ENCODE results near the gene CDC42EP3.

CDC42EP3 gene

DNA sequence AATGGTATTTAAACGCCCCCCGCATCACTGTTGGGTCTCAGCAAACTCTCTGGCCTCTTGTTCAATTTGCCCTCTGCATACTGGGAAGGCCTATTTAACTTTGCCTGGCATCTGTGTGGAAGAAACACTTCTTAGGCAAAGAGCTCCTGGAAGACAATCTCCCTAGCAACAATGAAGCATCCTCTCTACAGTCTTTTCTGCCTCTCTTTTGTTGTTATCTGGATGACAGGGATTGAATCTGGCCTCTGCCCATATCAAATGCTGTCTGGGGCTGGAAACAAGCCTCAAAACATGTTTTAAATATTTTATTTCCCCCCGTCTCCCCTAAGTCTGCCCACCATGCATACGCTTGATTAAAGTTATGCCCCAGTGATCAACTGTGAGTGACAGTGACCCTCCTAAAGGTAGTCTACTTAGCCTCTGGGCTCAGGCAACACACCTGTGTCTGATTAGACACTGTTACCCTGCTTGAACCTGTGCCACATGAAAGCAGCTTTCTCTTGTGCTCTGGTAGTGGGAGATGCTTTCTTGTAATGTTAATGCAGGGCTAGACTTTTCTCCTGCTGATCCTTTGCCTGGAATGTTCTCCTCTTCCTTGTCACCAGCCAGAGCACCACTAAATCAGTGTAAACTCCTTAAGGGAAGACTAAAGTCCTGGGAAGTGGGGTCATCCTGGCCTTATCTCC lies 34.9 kb downstream of the CDC42EP3 start:
- DNase-seq (ENCODE audit: low read depth) = no peak

GRCh38 chr2:37635504-37636380 lies 35.7 kb downstream of the CDC42EP3 start:
- DNase-seq (ENCODE audit: low read depth) = peak; percentile 39

GRCh38 chr2:37634914-37635503 lies 36.4 kb downstream of the CDC42EP3 start:
- DNase-seq (ENCODE audit: low read depth) = no peak

DNA sequence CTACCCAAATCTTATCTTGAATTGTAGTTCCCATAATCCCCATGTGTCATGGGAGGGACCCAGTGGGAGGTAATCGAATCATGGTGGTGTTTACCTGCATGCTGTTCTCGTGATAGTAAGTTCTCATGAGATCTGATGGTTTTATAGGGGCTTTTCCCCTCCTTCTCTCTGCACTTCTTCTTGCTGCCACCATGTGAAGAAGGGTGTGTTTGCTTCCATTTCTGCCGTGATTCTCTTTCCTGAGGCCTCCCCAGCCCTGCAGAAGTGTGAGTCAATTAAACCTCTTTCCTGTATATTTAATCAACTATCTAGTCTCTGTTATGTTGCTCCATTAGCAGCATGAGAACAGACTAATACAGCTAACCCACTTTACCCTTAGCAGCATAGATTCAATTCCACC lies 37.6 kb downstream of the CDC42EP3 start:
- DNase-seq (ENCODE audit: low read depth) = no peak

DNA sequence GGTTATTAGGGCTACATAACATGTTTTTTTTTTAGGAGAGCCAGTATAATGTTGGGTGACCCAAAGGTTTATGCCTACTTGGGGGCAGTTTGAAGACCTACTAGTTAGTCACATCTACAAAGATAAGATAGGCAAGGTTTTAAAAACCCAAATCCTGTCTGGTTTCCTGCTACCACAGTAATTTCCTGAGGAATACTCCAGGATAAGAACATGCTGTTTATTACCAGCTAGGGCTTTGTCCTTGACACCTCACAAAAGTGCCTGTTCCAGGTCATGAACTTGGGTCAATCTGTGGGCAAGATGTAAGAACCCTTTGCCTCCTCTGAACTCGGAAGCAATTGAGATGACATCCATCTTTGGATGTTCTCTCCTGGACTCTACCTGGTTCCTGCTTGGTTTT lies 38.2 kb downstream of the CDC42EP3 start:
- no peak for DNase-seq (ENCODE audit: low read depth)

DNA sequence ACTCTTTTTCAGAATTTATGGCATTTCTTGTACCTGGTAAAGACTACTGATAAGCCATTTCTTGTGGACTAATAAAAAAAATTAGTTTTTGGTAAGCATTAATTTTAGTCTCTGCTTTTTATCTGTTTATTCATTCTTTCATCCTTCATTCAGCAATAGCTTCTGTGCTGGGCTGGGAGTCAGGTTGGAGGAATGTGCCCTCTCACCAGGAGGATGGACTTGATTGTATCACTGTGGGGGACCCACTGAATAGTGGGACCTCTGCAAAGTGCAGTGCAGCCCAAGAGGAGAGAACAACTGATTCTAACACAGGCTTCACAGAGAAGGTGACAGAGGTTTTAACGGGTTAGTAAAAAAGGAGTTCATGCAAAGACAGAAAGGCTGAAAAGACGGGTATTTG lies 39.1 kb downstream of the CDC42EP3 start:
- DNase-seq (ENCODE audit: low read depth) = no peak

GRCh38 chr2:37631698-37632097 lies 39.7 kb downstream of the CDC42EP3 start:
- no peak for DNase-seq (ENCODE audit: low read depth)

- DNase-seq (ENCODE audit: low read depth) = no peak
These were observed 40.1 kb downstream of the CDC42EP3 start for GRCh38 chr2:37631292-37631691.

DNA sequence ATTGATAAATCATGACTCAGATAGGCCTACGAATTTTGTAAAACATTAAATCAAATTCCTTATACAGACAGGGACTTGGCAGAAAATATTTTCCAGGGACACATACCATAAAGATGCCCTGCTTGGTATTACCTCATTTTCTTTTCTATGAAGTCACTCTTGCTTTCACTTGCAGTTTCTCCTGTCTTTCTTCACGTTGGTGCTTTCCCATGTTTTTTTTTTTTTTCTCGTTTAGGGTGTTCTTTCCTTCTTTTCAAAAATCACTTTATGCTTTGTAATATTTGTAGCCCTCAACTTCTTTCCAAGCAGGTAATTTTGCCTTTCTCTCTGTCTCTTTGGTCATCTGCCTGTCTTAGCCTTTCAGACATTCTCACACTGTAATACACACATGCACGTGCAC lies 40.7 kb downstream of the CDC42EP3 start:
- DNase-seq (ENCODE audit: low read depth) = no peak

DNA sequence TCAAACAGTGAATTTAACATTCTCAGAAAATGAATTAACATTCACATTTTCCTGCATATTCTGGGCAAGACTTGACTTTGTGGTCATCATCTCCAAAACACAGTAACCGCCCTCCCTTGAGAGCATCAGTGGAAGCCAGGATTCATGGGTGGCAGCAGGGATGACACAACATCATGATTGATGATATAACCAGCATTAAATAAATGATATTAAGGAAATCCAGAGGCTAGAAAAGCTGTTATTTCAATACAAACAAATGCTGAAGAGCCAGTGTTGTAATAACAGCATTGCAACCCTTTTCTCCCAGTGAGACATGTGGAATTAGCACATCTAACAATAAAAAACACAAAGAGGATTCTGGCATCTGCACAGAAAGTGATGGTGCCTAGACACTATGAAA lies 41.1 kb downstream of the CDC42EP3 start:
- no peak for DNase-seq (ENCODE audit: low read depth)

GRCh38 chr2:37629529-37629928 lies 41.9 kb downstream of the CDC42EP3 start:
- no peak for DNase-seq (ENCODE audit: low read depth)

DNA sequence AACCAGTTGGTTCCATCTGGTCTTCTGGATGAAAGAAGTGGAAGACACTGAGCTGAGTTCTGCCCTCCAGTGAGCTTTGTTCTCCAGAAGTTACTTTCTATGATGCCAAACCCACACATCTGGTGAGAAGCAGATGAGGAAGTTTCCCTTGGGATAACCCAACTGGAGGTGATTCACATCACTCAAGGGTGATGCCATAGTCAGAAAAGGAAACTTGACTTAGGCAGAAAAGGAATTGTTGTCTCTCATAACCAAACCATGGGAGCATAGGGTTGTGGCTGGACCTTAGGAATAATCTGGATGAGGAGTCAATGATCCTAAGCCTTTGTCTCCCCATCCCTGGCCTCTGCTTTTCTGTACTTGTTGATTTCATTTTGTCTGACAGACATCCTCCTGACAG lies 43.7 kb downstream of the CDC42EP3 start:
- DNase-seq (ENCODE audit: low read depth) = no peak

DNA sequence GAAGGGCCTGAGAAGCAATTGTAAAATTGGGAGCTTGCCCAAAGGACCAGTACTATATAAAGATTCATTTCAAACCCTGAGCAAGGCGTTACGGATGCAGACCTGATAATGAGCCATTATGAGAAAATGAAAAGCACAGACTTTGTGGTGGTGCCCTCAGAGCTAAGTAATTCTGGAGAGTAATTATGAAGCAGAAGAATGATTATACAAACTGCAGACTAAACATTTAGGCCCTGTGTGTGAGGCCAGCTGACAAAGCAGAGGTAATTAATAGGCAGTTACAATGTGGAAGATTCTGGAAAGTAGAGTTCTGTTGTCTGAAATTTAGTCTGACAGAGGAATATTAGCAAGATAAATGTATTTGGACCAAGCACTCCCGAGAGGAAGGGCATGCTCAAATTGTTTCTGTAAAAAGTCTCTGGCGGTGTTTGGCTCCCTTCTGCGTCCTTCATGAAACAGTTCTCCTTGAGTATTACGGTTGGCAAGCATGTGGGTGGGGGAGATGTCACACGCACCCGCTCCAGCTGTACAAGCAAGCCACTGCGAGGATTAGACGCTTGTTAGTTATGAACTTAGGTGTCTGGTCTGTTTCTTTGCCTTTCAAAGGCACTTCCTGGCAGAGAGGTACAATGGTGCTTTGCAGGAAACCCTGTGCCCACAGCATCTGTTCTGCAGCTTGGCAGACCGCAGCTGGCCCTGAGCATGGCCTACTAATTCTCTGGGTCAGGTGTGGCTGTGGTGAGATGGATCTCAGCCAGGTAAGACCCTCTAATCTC lies 45.5 kb downstream of the CDC42EP3 start:
- DNase-seq (ENCODE audit: low read depth) = peak; percentile 36

- DNase-seq (ENCODE audit: low read depth) = no peak
These were observed 46.3 kb downstream of the CDC42EP3 start for GRCh38 chr2:37625156-37625555.

DNA sequence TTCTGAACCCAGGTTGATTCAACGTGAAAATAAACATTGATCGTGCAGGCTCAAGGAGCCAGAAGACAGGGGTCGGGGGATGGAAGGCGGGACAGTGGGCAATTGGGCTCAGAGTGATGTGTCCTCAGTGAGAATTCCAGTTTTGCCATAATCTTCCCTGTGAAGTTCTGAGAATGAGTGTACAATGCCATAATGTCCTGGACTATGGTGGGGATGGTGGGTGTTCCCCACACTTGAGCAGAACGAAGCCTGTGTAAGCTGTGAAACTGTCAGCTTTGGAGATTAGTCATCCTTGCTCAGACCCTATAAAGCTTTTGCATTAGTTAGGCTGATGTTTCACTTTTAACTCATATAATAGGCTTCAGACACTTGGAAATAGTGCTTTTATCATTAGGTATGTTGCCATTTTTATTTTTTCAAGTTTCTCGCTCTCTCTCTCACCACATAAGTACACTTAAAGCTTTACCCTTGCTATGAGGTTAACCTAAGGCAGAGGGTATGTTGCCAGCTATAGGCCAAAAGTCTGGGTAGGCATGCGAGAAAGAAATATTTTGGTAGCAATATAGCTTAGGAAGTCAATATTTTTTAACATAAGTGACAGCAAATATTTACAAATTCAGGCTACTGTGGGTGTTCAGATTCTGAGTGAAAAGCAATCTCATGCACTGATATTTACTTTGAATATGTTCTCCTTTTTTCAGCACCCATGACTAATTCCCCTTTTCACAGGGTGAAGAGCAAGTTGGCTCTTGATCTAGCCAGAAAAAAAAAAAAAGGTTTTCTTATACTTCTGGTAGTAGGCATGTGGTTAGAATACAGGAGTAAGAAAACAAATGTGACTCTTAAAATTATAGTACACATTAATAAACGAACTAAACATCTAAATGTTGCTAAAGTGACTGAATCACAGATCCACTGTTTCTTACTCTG lies 47.2 kb downstream of the CDC42EP3 start:
- no peak for DNase-seq (ENCODE audit: low read depth)

DNA sequence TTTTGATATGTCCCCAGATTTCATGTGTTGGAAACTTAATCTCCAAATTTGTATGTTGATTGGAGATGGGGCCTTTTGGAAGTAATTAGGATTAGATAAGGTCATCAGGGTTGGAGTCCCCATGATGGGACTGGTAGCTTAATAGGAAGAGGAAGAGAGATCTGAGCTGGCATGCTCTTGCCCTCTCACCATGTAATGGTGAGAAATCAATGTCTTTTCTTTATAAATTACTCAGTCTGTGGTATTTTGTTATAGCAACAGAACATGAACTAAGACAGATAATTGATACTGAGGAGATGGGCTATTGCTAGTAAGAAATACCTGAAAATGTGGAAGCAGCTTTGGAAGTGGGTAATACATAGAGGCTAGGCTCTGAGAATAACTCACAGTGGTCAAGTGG lies 48.0 kb downstream of the CDC42EP3 start:
- no peak for DNase-seq (ENCODE audit: low read depth)

DNA sequence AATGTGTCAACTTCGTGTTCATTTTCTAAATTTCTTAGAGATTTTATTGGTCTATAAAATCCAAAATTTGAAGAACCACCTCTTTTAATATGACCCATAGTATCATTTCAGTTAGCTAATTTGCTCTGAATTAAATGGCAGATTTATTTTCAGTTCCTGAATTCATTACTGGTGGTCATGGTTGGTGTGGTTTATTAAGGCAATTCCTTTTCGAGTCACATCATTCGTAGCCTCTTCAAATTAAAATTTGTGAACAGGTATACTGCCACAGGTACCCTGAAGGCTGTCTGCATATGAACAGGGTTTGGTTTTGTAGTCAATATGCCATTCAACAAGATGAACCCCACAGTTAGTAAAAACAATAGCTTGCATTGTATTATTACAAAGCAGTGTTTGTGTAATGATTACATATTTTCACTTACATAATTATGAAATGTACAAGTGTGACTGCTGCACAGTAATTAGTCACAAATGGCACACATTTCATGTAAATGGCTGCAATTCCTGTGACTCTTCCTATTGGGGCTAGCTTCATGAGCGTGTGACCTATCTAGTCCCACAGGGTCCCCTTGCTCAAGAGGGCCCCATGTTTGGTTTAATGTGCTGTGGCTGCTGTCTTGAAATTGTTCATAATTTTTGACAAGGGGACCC lies 48.9 kb downstream of the CDC42EP3 start:
- DNase-seq (ENCODE audit: low read depth) = no peak

GRCh38 chr2:37621199-37621598 lies 50.2 kb downstream of the CDC42EP3 start:
- no peak for DNase-seq (ENCODE audit: low read depth)

DNA sequence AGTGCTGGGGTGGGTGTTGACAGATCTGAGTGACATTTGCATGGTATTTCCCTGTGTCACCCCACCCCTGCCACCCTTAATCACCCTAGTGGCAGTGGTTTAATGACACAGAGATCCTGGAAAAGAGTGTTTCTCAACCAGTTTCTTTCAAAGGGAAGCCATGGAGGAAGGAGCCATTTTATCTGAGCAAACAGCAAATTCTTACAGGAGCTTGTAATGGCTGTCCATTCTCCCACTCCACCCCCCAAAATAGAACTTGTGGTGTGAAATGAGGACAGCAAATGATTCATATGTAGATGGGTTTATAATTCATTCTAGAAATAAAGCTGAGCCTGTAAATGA lies 51.5 kb downstream of the CDC42EP3 start:
- no peak for DNase-seq (ENCODE audit: low read depth)

GRCh38 chr2:37619230-37619958 lies 52.0 kb downstream of the CDC42EP3 start:
- no peak for DNase-seq (ENCODE audit: low read depth)

All from activated T-cell treated with anti-CD3 and anti-CD28 coated beads for 1 hour (primary cell).